K562 (cell line): ENCODE measurements around the gene ZNF275. TPM values are rescaled to one million over a fixed set of nuclear protein-coding genes. Genes with fewer than 3 reads are reported as not detected.

Source experiments
- ASH1L ChIP-seq: fragments of 450-650 bp; IDR thresholded peaks from 2 replicates; pipeline ENCODE4 v1.6.1; 2018; ENCODE audit warnings: borderline replicate concordance, mild to moderate bottlenecking, low read depth; ENCODE audit not compliant: partially characterized antibody
- FOXJ2 ChIP-seq: fragments of 200-800 bp; sonication (Bioruptor generic); IDR thresholded peaks from 2 replicates; pipeline ENCODE4 v1.6.1; 2016; ENCODE audit warnings: missing genetic modification characterization, missing compliant biosample characterization
- FOXJ3 ChIP-seq: sonication (generic); formaldehyde crosslinking; IDR thresholded peaks from 2 replicates; pipeline ENCODE4 v1.4.0; 2020; ENCODE audit warnings: mild to moderate bottlenecking, missing genetic modification reagents
- HDAC2 ChIP-seq: fragments of 450-650 bp; IDR thresholded peaks from 2 replicates; pipeline ENCODE4 v1.6.1; 2016; ENCODE audit warnings: mild to moderate bottlenecking
- MAFK ChIP-seq: IDR thresholded peaks from 2 replicates; pipeline ENCODE4 v1.6.1; 2011; ENCODE audit warnings: low read length, improper control_type of control experiment
- NR2C2 ChIP-seq, 2 experiments: fragments of 200-800 bp in 1 of 2; sonication (Bioruptor generic) in 1 of 2; sonication (generic) in 1 of 2; formaldehyde crosslinking in 1 of 2; IDR thresholded peaks; 2 replicates each; pipeline versions ENCODE4 v1.6.1 to v1.8.0; 2016 to 2022; ENCODE audit warnings: mild to moderate bottlenecking in 1 of 2, missing compliant biosample characterization in 1 of 2, missing genetic modification characterization in 1 of 2, missing genetic modification reagents in 1 of 2
- PHF20 ChIP-seq: fragments of 450-650 bp; IDR thresholded peaks from 2 replicates; pipeline ENCODE4 v1.6.1; 2018; ENCODE audit not compliant: partially characterized antibody
- POLR3G ChIP-seq: IDR thresholded peaks from 2 replicates; pipeline ENCODE4 v1.6.1; 2011; ENCODE audit not compliant: insufficient read length, insufficient replicate concordance; ENCODE audit errors: extremely low read depth
- SRF ChIP-seq, 2 experiments: fragments of 250-450, 450-650 bp in 1 of 2; sonication (Bioruptor Pico) in 1 of 2; sonication (generic) in 1 of 2; formaldehyde crosslinking; IDR thresholded peaks; 2 replicates each; pipeline versions ENCODE4 v1.5.0 to v1.5.1; 2020 to 2022; ENCODE audit warnings: mild to moderate bottlenecking in 1 of 2, missing genetic modification reagents in 1 of 2
- ZBTB17 ChIP-seq: fragments of 450-650 bp; formaldehyde crosslinking; IDR thresholded peaks from 2 replicates; pipeline ENCODE4 v1.4.0; 2020; ENCODE audit warnings: mild to moderate bottlenecking
- ZC3H8 ChIP-seq: fragments of 450-650 bp; IDR thresholded peaks from 2 replicates; pipeline ENCODE4 v1.6.1; 2017
- ZNF232 ChIP-seq: sonication (generic); formaldehyde crosslinking; IDR thresholded peaks from 2 replicates; pipeline ENCODE4 v1.8.0; 2022; ENCODE audit warnings: mild to moderate bottlenecking, missing genetic modification reagents
- ZNF3 ChIP-seq: fragments of 250-450 bp; sonication (Bioruptor Pico); IDR thresholded peaks from 2 replicates; pipeline ENCODE4 v1.5.0; 2021; ENCODE audit warnings: mild to moderate bottlenecking, moderate library complexity
- ZNF668 ChIP-seq: fragments of 250-450 bp; sonication (Bioruptor Pico); IDR thresholded peaks from 2 replicates; pipeline ENCODE4 v1.8.0; 2022; ENCODE audit warnings: mild to moderate bottlenecking, inconsistent platforms
- ZZZ3 ChIP-seq: fragments of 450-650 bp; IDR thresholded peaks from 2 replicates; pipeline ENCODE4 v1.6.1; 2016; ENCODE audit warnings: antibody characterized with exemption, mild to moderate bottlenecking, moderate library complexity
- polyA plus RNA-seq, 8 experiments: library from polyadenylated mRNA; depleted of rRNA in 4 of 8; stranded (reverse) in 5 of 8; unstranded in 3 of 8; fragments of >200 nt; fragmentation: Nextera tagmentation in 2 of 8; fragmentation: Illumina TruSeq in 1 of 8; extraction: Ambion mirVana in 2 of 8; extraction: Trizol in 1 of 8; gene quantifications; 2 replicates each; pipeline versions ENCODE4 v1.2.1 to v1.2.3, GENCODE V29; 2011 to 2014; ENCODE audit warnings: inconsistent platforms in 1 of 8, missing spikeins in 1 of 8
- total RNA-seq, 7 experiments: library from RNA; depleted of rRNA in 6 of 7; stranded (reverse); fragments of >200 nt in 6 of 7; fragmentation: Illumina TruSeq in 2 of 7; extraction: Trizol in 2 of 7; gene quantifications; 2 replicates each; pipeline versions ENCODE4 v1.2.1 to v1.2.3, GENCODE V29; 2011 to 2021; ENCODE audit warnings: low replicate concordance in 1 of 7
- TF ChIP-seq, protein P1 (sequence below): sonication (generic); formaldehyde crosslinking; IDR thresholded peaks from 2 replicates; pipeline ENCODE4 v1.8.0; 2022; ENCODE audit warnings: mild to moderate bottlenecking, low read depth, missing genetic modification reagents
- TF ChIP-seq, protein P2 (sequence below): fragments of 450-650 bp; IDR thresholded peaks from 2 replicates; pipeline ENCODE4 v1.6.1; 2014; ENCODE audit warnings: low read depth, mild to moderate bottlenecking, moderate library complexity, borderline replicate concordance
- TF ChIP-seq, protein P3 (sequence below), 2 experiments: fragments of 450-650 bp; formaldehyde crosslinking in 1 of 2; IDR thresholded peaks; 2 replicates each; pipeline versions ENCODE4 v1.4.0 to v1.6.1; 2014 to 2020; ENCODE audit warnings: mild to moderate bottlenecking in 2 of 2, borderline replicate concordance in 1 of 2, low read depth in 1 of 2

ZNF275 gene
- total and polyA plus RNA-seq, 9 of the 15 experiments (the other 6 are each of a cell fraction or from before 2014, with no cell fraction given), result 2.1 to 19.1 (median 12.0) TPM

DNA sequence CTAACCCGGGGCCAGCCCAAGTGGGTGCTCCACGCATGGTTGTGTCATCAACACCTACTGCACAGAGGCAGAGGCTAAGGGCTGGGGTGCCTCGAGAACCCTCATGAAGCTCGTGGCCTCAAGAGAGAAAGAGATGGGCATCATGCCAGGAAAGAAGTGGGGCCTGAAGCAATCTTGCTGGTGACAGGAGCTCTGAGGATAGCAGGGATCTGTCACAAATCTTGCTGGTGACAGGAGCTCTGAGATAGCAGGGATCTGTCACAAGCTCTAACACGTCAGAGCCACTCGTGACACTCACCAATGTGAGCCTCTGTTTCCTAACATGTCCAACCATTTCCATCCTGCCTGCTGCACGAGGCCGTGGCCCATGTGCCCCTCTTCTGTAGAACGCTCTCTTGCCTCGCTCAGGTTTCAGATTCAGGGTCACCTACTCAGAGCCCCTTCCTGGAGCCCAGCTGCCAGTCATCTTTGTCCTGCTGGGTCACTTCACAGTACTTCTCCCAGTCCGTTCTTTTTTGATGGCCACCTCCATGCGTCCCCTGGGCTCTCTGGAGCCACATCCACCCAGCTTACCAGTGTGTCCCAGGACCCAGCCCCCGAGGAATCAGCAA, 46.1 kb downstream of the ZNF275 start (continued):
- TF ChIP-seq FOXJ2 (tag) (peak; percentile 85), ZNF232 (CRISPR knock-in tag) (no peak), ZNF668 (CRISPR knock-in tag) (no peak), NR2C2 (CRISPR knock-in tag; IDR thresholded peaks at IDR 0.05) (no peak), NR2C2 (tag; IDR thresholded peaks at IDR 0.05) (peak; percentile 57), ZC3H8 (no peak), HDAC2 (no peak), ZBTB17 (CRISPR knock-in tag) (no peak), FOXJ3 (no peak), SRF (CRISPR knock-in tag; IDR thresholded peaks at IDR 0.05) (no peak), PHF20 (no peak), ZZZ3 (no peak), POLR3G (no peak), ASH1L (no peak), MAFK (no peak), ZNF3 (CRISPR knock-in tag) (no peak)
- TF ChIP-seq, protein P1, sequence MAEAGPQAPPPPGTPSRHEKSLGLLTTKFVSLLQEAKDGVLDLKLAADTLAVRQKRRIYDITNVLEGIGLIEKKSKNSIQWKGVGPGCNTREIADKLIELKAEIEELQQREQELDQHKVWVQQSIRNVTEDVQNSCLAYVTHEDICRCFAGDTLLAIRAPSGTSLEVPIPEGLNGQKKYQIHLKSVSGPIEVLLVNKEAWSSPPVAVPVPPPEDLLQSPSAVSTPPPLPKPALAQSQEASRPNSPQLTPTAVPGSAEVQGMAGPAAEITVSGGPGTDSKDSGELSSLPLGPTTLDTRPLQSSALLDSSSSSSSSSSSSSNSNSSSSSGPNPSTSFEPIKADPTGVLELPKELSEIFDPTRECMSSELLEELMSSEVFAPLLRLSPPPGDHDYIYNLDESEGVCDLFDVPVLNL (CRISPR knock-in tag), result no peak
- TF ChIP-seq, protein P2, sequence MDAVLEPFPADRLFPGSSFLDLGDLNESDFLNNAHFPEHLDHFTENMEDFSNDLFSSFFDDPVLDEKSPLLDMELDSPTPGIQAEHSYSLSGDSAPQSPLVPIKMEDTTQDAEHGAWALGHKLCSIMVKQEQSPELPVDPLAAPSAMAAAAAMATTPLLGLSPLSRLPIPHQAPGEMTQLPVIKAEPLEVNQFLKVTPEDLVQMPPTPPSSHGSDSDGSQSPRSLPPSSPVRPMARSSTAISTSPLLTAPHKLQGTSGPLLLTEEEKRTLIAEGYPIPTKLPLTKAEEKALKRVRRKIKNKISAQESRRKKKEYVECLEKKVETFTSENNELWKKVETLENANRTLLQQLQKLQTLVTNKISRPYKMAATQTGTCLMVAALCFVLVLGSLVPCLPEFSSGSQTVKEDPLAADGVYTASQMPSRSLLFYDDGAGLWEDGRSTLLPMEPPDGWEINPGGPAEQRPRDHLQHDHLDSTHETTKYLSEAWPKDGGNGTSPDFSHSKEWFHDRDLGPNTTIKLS, result no peak
- TF ChIP-seq, protein P3, sequence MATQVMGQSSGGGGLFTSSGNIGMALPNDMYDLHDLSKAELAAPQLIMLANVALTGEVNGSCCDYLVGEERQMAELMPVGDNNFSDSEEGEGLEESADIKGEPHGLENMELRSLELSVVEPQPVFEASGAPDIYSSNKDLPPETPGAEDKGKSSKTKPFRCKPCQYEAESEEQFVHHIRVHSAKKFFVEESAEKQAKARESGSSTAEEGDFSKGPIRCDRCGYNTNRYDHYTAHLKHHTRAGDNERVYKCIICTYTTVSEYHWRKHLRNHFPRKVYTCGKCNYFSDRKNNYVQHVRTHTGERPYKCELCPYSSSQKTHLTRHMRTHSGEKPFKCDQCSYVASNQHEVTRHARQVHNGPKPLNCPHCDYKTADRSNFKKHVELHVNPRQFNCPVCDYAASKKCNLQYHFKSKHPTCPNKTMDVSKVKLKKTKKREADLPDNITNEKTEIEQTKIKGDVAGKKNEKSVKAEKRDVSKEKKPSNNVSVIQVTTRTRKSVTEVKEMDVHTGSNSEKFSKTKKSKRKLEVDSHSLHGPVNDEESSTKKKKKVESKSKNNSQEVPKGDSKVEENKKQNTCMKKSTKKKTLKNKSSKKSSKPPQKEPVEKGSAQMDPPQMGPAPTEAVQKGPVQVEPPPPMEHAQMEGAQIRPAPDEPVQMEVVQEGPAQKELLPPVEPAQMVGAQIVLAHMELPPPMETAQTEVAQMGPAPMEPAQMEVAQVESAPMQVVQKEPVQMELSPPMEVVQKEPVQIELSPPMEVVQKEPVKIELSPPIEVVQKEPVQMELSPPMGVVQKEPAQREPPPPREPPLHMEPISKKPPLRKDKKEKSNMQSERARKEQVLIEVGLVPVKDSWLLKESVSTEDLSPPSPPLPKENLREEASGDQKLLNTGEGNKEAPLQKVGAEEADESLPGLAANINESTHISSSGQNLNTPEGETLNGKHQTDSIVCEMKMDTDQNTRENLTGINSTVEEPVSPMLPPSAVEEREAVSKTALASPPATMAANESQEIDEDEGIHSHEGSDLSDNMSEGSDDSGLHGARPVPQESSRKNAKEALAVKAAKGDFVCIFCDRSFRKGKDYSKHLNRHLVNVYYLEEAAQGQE (IDR thresholded peaks at IDR 0.05; ENCODE audit: borderline replicate concordance), result no peak
- TF ChIP-seq, protein P3 (CRISPR knock-in tag; IDR thresholded peaks at IDR 0.05; ENCODE audit: low read depth), result 0 out of 2 replicates have a peak, but pooled peaks have one; percentile 18
